DND-41 (cell line): ENCODE measurements around the gene STK32B.

Source experiments
- ATAC-seq: fragments of 200-7000 bp; cut with Tn5 transposase; 3 replicates; pipeline ENCODE4 v1.9.1; 2021; ENCODE audit warnings: low read depth; ENCODE audit not compliant: insufficient read depth
- DNase-seq: peaks from one replicate; pipeline ENCODE4 v3.0.0-alpha.2; 2020
- H2AFZ ChIP-seq: 2 replicates; pipeline ENCODE4 v1.6.0; 2012; ENCODE audit warnings: low read depth, low read length
- H3K27ac ChIP-seq: 2 replicates; pipeline ENCODE4 v1.5.1; 2012; ENCODE audit warnings: low read length, inconsistent platforms
- H3K27me3 ChIP-seq: fragments of 200-600 bp; sonication (generic); 2 replicates; pipeline ENCODE4 v1.6.0; 2012; ENCODE audit warnings: low read length, mild to moderate bottlenecking, inconsistent platforms; ENCODE audit not compliant: insufficient read depth, poor library complexity
- H3K36me3 ChIP-seq: 2 replicates; pipeline ENCODE4 v1.5.1; 2012; ENCODE audit warnings: low read length, inconsistent platforms; ENCODE audit not compliant: insufficient read depth
- H3K4me1 ChIP-seq: 2 replicates; pipeline ENCODE4 v1.5.1; 2012; ENCODE audit warnings: mild to moderate bottlenecking, low read length; ENCODE audit not compliant: insufficient read depth
- H3K4me2 ChIP-seq: 2 replicates; pipeline ENCODE4 v1.6.0; 2012; ENCODE audit warnings: mild to moderate bottlenecking, moderate library complexity, low read length, inconsistent platforms; ENCODE audit not compliant: insufficient read depth
- H3K4me3 ChIP-seq, 2 experiments: fragments of 200-600 bp in 1 of 2; shearing (Covaris generic) in 1 of 2; 2 replicates each; pipeline ENCODE4 v1.5.1; 2012 to 2016; ENCODE audit warnings: inconsistent platforms in 2 of 2, low read length in 2 of 2, mild to moderate bottlenecking in 2 of 2, low read depth in 1 of 2, moderate library complexity in 1 of 2
- H3K79me2 ChIP-seq: 2 replicates; pipeline ENCODE4 v1.6.0; 2012; ENCODE audit warnings: low read length, inconsistent platforms; ENCODE audit not compliant: insufficient read depth
- H3K9ac ChIP-seq: 2 replicates; pipeline ENCODE4 v1.6.0; 2012; ENCODE audit warnings: low read depth, mild to moderate bottlenecking, inconsistent platforms, low read length, moderate library complexity
- H3K9me3 ChIP-seq: 2 replicates; pipeline ENCODE4 v1.5.1; 2012; ENCODE audit warnings: low read length, moderate library complexity, mild to moderate bottlenecking, inconsistent platforms; ENCODE audit not compliant: insufficient read depth, severe bottlenecking
- H4K20me1 ChIP-seq: 2 replicates; pipeline ENCODE4 v1.6.0; 2012; ENCODE audit warnings: low read length; ENCODE audit not compliant: insufficient read depth
- EZH2 ChIP-seq: IDR thresholded peaks from 3 replicates; pipeline ENCODE4 v1.6.1; 2012; ENCODE audit warnings: borderline replicate concordance, low read depth, mild to moderate bottlenecking, moderate library complexity, low read length, inconsistent platforms; ENCODE audit not compliant: severe bottlenecking
- TF ChIP-seq, protein P1 (sequence below): IDR thresholded peaks from 2 replicates; pipeline ENCODE4 v1.5.1; 2012; ENCODE audit warnings: borderline replicate concordance, low read length, moderate library complexity, mild to moderate bottlenecking; ENCODE audit not compliant: poor library complexity, severe bottlenecking; ENCODE audit errors: extremely low read depth

STK32B gene

DNA sequence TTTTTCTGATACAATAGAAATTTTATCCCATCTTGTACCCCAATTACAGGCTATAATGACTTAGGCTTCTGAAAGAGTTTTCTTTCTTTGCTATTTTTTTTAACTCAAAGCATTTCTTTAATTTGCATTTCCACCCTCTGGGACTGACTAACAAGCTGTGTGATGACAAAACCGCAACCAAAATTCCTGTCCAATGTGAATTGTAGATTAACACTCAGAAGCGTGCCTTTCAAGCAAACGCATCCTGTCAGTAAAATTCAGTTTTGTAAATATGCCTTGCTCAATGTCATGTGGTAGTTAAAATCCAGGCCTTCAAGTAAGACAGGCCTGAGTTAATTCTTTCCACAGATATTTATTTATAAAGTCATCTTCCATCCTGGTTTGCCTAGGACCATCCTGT, 50.3 kb downstream of the STK32B start:
- H3K9ac ChIP-seq = no peak overlapping the region
- no peaks in the 10 kb centered on the region for H3K27me3 ChIP-seq
- H3K4me1 ChIP-seq = no peaks in the 10 kb centered on the region
- DNase-seq (no peak), ATAC-seq (no peak)
- H3K36me3 ChIP-seq = no peaks in the 10 kb centered on the region
- TF ChIP-seq, protein P1, sequence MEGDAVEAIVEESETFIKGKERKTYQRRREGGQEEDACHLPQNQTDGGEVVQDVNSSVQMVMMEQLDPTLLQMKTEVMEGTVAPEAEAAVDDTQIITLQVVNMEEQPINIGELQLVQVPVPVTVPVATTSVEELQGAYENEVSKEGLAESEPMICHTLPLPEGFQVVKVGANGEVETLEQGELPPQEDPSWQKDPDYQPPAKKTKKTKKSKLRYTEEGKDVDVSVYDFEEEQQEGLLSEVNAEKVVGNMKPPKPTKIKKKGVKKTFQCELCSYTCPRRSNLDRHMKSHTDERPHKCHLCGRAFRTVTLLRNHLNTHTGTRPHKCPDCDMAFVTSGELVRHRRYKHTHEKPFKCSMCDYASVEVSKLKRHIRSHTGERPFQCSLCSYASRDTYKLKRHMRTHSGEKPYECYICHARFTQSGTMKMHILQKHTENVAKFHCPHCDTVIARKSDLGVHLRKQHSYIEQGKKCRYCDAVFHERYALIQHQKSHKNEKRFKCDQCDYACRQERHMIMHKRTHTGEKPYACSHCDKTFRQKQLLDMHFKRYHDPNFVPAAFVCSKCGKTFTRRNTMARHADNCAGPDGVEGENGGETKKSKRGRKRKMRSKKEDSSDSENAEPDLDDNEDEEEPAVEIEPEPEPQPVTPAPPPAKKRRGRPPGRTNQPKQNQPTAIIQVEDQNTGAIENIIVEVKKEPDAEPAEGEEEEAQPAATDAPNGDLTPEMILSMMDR = no peak
- no peak for TF ChIP-seq EZH2
- H3K27ac ChIP-seq = no peak overlapping the region
- H3K79me2 ChIP-seq = no peaks in the 10 kb centered on the region
- no peak overlapping the region for H2AFZ ChIP-seq
- H3K4me2 ChIP-seq = no peak overlapping the region
- H4K20me1 ChIP-seq = no peaks in the 10 kb centered on the region
- H3K9me3 ChIP-seq = no peaks in the 10 kb centered on the region
- no peak overlapping the region for H3K4me3 ChIP-seq

DNA sequence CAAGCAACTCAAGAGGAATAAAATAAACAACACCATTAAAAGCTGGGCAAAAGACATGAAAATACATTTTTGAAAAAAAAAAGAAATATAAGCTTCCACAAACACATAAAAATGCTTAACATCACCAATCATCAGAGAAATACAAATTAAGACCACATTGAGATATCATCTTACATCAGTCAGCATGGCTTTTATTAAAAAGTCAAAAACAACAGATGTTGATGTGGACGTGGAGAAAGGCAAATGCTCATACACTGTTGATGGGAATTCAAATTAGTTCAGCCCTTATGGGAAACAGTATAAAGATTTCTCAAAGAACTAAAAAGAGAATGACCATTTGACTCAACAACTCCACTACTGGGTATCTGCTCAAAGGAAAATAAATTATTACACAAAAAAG, 59.6 kb downstream of the STK32B start:
- no peak overlapping the region for H3K4me2 ChIP-seq
- no peak for ATAC-seq
- no peak for TF ChIP-seq EZH2
- TF ChIP-seq, protein P1 = no peak

DNA sequence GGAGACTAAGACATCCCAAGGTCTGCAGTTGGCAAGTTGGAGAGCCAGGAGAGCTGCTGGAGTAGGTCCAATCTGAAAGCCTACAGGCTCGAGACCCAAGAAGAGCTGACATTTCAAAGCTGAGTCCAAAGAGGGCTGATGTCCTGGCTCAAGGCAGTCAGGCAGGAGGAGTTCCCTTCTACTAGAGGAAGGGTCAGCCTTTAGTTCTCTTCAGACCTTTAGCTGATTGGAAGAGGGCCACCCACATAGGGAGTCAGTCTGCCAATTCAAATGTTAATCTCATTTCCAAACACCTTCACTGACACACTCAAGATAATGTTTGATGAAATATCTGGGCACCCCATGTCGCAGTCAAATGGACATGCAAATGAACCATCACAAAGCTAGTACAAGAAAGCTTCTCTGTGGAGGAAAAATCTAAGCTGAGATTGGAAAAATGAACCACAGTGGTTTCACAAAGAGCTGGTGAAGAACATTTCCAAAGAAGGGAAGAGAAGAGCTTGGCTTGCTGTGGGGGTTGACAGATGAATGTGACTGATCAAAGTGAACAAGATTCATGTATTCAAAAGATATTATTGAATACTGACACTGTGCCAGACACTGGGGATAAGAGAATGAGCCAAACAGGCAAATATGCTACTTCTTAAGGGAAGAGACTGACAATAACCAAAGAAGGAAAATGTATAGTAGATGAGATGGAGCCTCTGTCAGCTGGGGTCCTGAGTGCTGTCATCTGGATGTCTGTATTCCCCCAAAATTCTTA, 61.2 kb downstream of the STK32B start:
- TF ChIP-seq, protein P1 = no peak
- TF ChIP-seq EZH2 = no peak
- no peak overlapping the region for H2AFZ ChIP-seq
- H3K79me2 ChIP-seq = no peaks in the 10 kb centered on the region
- H3K9me3 ChIP-seq = no peaks in the 10 kb centered on the region
- H3K9ac ChIP-seq = no peak overlapping the region
- DNase-seq (no peak), ATAC-seq (no peak)
- no peak overlapping the region for H3K27ac ChIP-seq
- H3K27me3 ChIP-seq = no peaks in the 10 kb centered on the region
- no peaks in the 10 kb centered on the region for H4K20me1 ChIP-seq
- H3K4me1 ChIP-seq = no peaks in the 10 kb centered on the region
- no peak overlapping the region for H3K4me2 ChIP-seq
- no peak overlapping the region for H3K4me3 ChIP-seq
- H3K36me3 ChIP-seq = no peaks in the 10 kb centered on the region

More for the DNA sequence above, 59.6 kb downstream of the STK32B start:
- no peaks in the 10 kb centered on the region for H3K9me3 ChIP-seq
- no peak overlapping the region for H3K27ac ChIP-seq
- no peaks in the 10 kb centered on the region for H3K4me1 ChIP-seq
- no peak for DNase-seq
- H2AFZ ChIP-seq = no peak overlapping the region
- H4K20me1 ChIP-seq = no peaks in the 10 kb centered on the region
- H3K36me3 ChIP-seq = no peaks in the 10 kb centered on the region
- H3K4me3 ChIP-seq = no peak overlapping the region
- no peaks in the 10 kb centered on the region for H3K79me2 ChIP-seq
- no peak overlapping the region for H3K9ac ChIP-seq
- no peaks in the 10 kb centered on the region for H3K27me3 ChIP-seq
